ENCODE data around the gene TRIM27. TPM values are rescaled to one million over a fixed set of nuclear protein-coding genes. Genes with fewer than 3 reads are reported as not detected.

Gene TRIM27
- total and polyA plus RNA-seq, 10 of the 15 experiments (the other 5 are each of a cell fraction or from before 2014, with no cell fraction given) = 18.5 to 74.7 (median 58.0) TPM

- no peak for TF ChIP-seq CUX1 (IDR thresholded peaks at IDR 0.05; ENCODE audit: insufficient replicate concordance, low read depth, low read length)
- TF ChIP-seq BHLHE40 (IDR thresholded peaks at IDR 0.05; ENCODE audit: borderline replicate concordance in 1 of 2, low read depth in 2 of 2, low read length in 1 of 2) = peak; percentile 49 to 71; a peak in 2 of 4 replicates
- no peak for TF ChIP-seq RCOR1 (conservative IDR thresholded peaks at IDR 0.05; ENCODE audit: low read depth, low read length)
- no peak; the same call in 1 of the 2 replicates for TF ChIP-seq MXI1 (IDR thresholded peaks at IDR 0.05; ENCODE audit: low read depth, low read length)
- peak; percentile 48; the same call in 1 of the 2 replicates for TF ChIP-seq IRF4 (IDR thresholded peaks at IDR 0.05; ENCODE audit: low read depth, low read length)
- peak; percentile 99 for TF ChIP-seq TARDBP (IDR thresholded peaks at IDR 0.05; ENCODE audit: borderline replicate concordance)
- no peak for TF ChIP-seq RAD21 (IDR thresholded peaks at IDR 0.05; ENCODE audit: insufficient read depth, low read depth, low read length)
- peak; percentile 58 for TF ChIP-seq NR2F1 (conservative IDR thresholded peaks at IDR 0.05)
- TF ChIP-seq SP1 (IDR thresholded peaks at IDR 0.05; ENCODE audit: low read depth, low read length) = no peak
- TF ChIP-seq ZBTB4 (CRISPR knock-in tag; IDR thresholded peaks at IDR 0.05) = no peak
- TF ChIP-seq WRNIP1 (IDR thresholded peaks at IDR 0.05; ENCODE audit: borderline replicate concordance, low read depth, low read length) = no peak
- TF ChIP-seq E2F8 (IDR thresholded peaks at IDR 0.05; ENCODE audit: low read depth, partially characterized antibody) = no peak
- no peak for TF ChIP-seq POLR2A (IDR thresholded peaks at IDR 0.05; ENCODE audit: low read depth, low read length)
- TF ChIP-seq PBX3 (IDR thresholded peaks at IDR 0.05; ENCODE audit: insufficient replicate concordance, low read depth, low read length) = no peak
- no peak for TF ChIP-seq SUPT20H (IDR thresholded peaks at IDR 0.05; ENCODE audit: borderline replicate concordance, control insufficient read depth, low read depth, low read length)
- no peak for TF ChIP-seq SREBF1 (IDR thresholded peaks at IDR 0.05; ENCODE audit: low read length)
- TF ChIP-seq MYB (IDR thresholded peaks at IDR 0.05; ENCODE audit: borderline replicate concordance, low read depth, low read length) = no peak
Observed at GRCh38 chr6:28940858-28941683, 17.3 kb upstream of the TRIM27 start (continued).
